Measurements from ENCODE around the gene BRINP1. TPM values are rescaled to one million over a fixed set of nuclear protein-coding genes. Genes with fewer than 3 reads are reported as not detected.

The BRINP1 gene
- total RNA-seq, 1 donor from 2014 or later, result 51.3 TPM

GRCh38 chr9:119126040-119126439, 243.2 kb downstream of the BRINP1 start:
- DNase-seq, result no peak

DNA sequence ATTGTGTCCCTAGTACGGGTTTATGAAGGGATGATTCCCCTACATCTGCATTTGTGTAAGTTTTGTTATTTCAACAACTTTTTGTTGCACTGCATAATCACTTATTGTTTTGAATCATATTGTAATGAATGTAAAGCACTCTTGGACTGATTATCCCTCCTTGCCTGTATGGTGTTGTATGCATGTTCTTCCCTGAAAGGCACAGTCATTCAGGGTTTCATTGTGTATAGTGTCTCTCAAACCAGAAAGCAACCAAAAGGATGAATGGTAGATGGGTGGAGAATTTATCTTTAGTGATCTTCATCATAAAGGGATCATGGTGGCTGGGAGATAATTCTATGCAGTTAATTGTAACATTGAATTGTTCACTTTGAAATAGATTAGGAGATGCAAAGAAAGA, 247.3 kb downstream of the BRINP1 start:
- no peak for DNase-seq

- DNase-seq, result no peak
Measured at GRCh38 chr9:119117409-119117808, 251.8 kb downstream of the BRINP1 start.

Data from occipital lobe (tissue), 2 donors.